Measurements from ENCODE around the gene PIP5K1B. TPM values are rescaled to one million over a fixed set of nuclear protein-coding genes. Genes with fewer than 3 reads are reported as not detected.

Gene PIP5K1B
- total RNA-seq, 1 experiment from 2014 or later = 2.5 TPM

- no peaks in the 10 kb centered on the region; the same call in 1 of the 2 replicates for H3K27me3 Mint-ChIP-seq (ENCODE audit: low read depth)
These were observed 273.0 kb downstream of the PIP5K1B start for GRCh38 chr9:68978066-68978465.

More at GRCh38 chr9:68978066-68978465, 273.0 kb downstream of the PIP5K1B start:
- peaks cover 8 to 15% of the 10 kb centered on the region in 2 experiments for H3K9me3 Mint-ChIP-seq
- Histone ChIP-seq H2BK12ac (ENCODE audit: insufficient read length, low read depth, low read length) (no peak overlapping the region), H3K27me3 (ENCODE audit: insufficient read depth, low read length) (no peaks in the 10 kb centered on the region), H3K23me2 (ENCODE audit: insufficient read length, low read depth, low read length, poor library complexity, severe bottlenecking) (no peaks in the 10 kb centered on the region), H3T11ph (ENCODE audit: low read length) (no peak overlapping the region), H3K79me1 (ENCODE audit: insufficient read depth, low read depth, low read length, poor library complexity, severe bottlenecking) (no peaks in the 10 kb centered on the region), H2BK20ac (ENCODE audit: low read depth, low read length, poor library complexity, severe bottlenecking) (no peak overlapping the region), H4K8ac (replicated peaks; ENCODE audit: insufficient read length, low read depth, low read length) (no peak overlapping the region), H4K5ac (ENCODE audit: insufficient read length, low read depth, low read length) (no peak overlapping the region), H3K14ac (ENCODE audit: insufficient read depth, low read length) (no peak overlapping the region), H2AFZ (ENCODE audit: low read length) (no peak overlapping the region), H3K79me2 (ENCODE audit: insufficient read depth, low read length) (no peaks in the 10 kb centered on the region), H3K23ac (ENCODE audit: insufficient read length, low read depth, low read length) (no peak overlapping the region), H2BK15ac (ENCODE audit: low read depth, low read length) (no peak overlapping the region), H2AK5ac (ENCODE audit: insufficient read length, low read length) (no peak overlapping the region), H3K9ac (ENCODE audit: extremely low read depth, insufficient read length, low read length) (no peak overlapping the region), H4K91ac (ENCODE audit: insufficient read length, low read depth, low read length) (no peak overlapping the region), H3K27ac (ENCODE audit: insufficient read length, low read depth, low read length) (no peak overlapping the region), H3K18ac (ENCODE audit: insufficient read length, low read depth, low read length) (no peak overlapping the region), H3K56ac (ENCODE audit: insufficient read length, low read depth, low read length) (no peak overlapping the region), H3K4me1 (ENCODE audit: insufficient read depth, low read length) (peaks cover 9% of the 10 kb centered on the region; the same call in 1 of the 2 replicates), H2BK5ac (ENCODE audit: insufficient read length, low read length) (no peak overlapping the region), H3K4ac (ENCODE audit: low read depth, low read length) (no peak overlapping the region), H3K9me3 (ENCODE audit: control insufficient read depth, low read depth, low read length) (no peaks in the 10 kb centered on the region), H3K4me2 (ENCODE audit: insufficient read depth, insufficient read length, low read length) (no peak overlapping the region), H2BK120ac (ENCODE audit: low read depth, low read length, poor library complexity, severe bottlenecking) (no peak overlapping the region), H4K20me1 (ENCODE audit: control insufficient read depth, insufficient read depth, insufficient read length) (no peaks in the 10 kb centered on the region)
- no peak overlapping the region for H3K4me3 Mint-ChIP-seq
- WGBS (ENCODE audit: extremely low coverage, insufficient read length, low lambda C conversion rate) = no CpG with 5 or more reads among the region's 4 CpGs
- TF ChIP-seq CTCF (conservative IDR thresholded peaks at IDR 0.05) = no peak
- peaks cover 24 to 27% of the 10 kb centered on the region in 2 experiments for H3K4me1 Mint-ChIP-seq
- no peak overlapping the region for H3K27ac Mint-ChIP-seq
- peaks cover 10 to 15% (median 12%) of the 10 kb centered on the region in 3 experiments for H3K36me3 Mint-ChIP-seq (ENCODE audit: insufficient read depth in 1 of 3, low read depth in 3 of 3)
- DNase-seq = no peak
